Measurements from ENCODE around the gene LCT. TPM values are rescaled to one million over a fixed set of nuclear protein-coding genes. Genes with fewer than 3 reads are reported as not detected.

LCT gene
- total and polyA plus RNA-seq, 2 of the 4 experiments (the other 2 are of a cell fraction) = under 0.01 TPM; not detected in 1

DNA sequence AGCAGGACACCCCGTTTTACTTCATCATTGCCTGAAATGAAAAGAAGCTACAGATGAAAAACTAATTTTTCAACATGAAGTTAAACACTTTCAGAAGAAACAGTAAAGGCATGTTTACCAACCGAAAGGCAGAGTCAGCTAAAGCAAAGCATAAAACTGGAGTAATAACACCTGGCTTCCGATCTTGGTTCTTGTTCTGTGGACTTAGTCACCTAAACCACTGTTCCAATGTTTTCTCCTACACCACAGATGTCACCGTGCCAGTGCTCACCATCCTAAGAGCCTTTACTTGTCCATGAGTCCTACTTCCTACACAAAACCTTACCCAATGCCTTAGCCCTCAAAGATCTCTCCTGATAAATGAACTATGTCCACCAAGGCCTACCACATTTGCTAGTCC lies 25.7 kb upstream of the LCT start:
- no peaks in the 10 kb centered on the region for H3K9me3 ChIP-seq (ENCODE audit: control insufficient read depth, insufficient read depth, low read length)
- H3K23ac ChIP-seq (ENCODE audit: low read depth, low read length) = no peak overlapping the region
- H3K4me3 ChIP-seq (ENCODE audit: insufficient read depth, low read depth, low read length) = no peak overlapping the region
- no peaks in the 10 kb centered on the region for H3K4me1 ChIP-seq (ENCODE audit: control insufficient read depth, insufficient read depth, low read length)
- no peak overlapping the region for H3K27ac ChIP-seq (ENCODE audit: insufficient read depth, low read length)
- no peak for ATAC-seq (ENCODE audit: low read depth)
- H2AK5ac ChIP-seq (ENCODE audit: low read depth, low read length) = no peak overlapping the region
- no CpG with 5 or more reads among the region's 4 CpGs for WGBS, 2 experiments (ENCODE audit: extremely low coverage in 2 of 2, insufficient read length in 1 of 2)
- H3K18ac ChIP-seq (ENCODE audit: low read depth, low read length) = no peak overlapping the region
- no peak for DNase-seq
- no peak overlapping the region for H4K5ac ChIP-seq (ENCODE audit: low read depth, low read length)
- no peak overlapping the region for H2BK15ac ChIP-seq (ENCODE audit: low read depth, low read length)
- in situ Hi-C loops (cut with MboI; ENCODE audit: low sequenced_read_pairs) (no loop called here), intact Hi-C loops (cut with micrococcal nuclease) (no loop called here), dilution Hi-C loops (cut with HindIII; ENCODE audit: low sequenced_read_pairs, unreplicated experiment) (no loop called here)
- peaks cover 5% of the 10 kb centered on the region for H3K9me1 ChIP-seq (ENCODE audit: insufficient read depth, low read length)
- H2BK5ac ChIP-seq (ENCODE audit: low read depth, low read length, poor library complexity, severe bottlenecking) = no peak overlapping the region
- H3K27me3 ChIP-seq (ENCODE audit: control insufficient read depth, insufficient read depth, low read length) = no peaks in the 10 kb centered on the region
- ChIA-PET CTCF (no interaction called here), POLR2A (ENCODE audit: unreplicated experiment) (no interaction called here)
- H2BK120ac ChIP-seq (ENCODE audit: low read depth, low read length) = no peak overlapping the region
- no TSS peak for BruUV-seq (replicated peaks)
- no peak overlapping the region for H4K91ac ChIP-seq (ENCODE audit: insufficient read depth, low read depth, low read length)
- no peaks in the 10 kb centered on the region for H4K20me1 ChIP-seq (ENCODE audit: insufficient read depth, low read length)
- H2AK9ac ChIP-seq (replicated peaks; ENCODE audit: low read depth, low read length, poor library complexity) = no peak overlapping the region
- H2AFZ ChIP-seq (replicated peaks; ENCODE audit: low read length, poor library complexity) = no peak overlapping the region
- H3K14ac ChIP-seq (replicated peaks; ENCODE audit: low read depth, low read length) = no peak overlapping the region
- H4K8ac ChIP-seq (ENCODE audit: low read depth in 2 of 2, low read length in 2 of 2) = no peak overlapping the region
- H3K4me2 ChIP-seq (ENCODE audit: low read depth, low read length) = no peak overlapping the region
- H3K4ac ChIP-seq (ENCODE audit: low read depth, low read length) = no peak overlapping the region
- H2BK20ac ChIP-seq (ENCODE audit: low read depth, low read length) = no peak overlapping the region
- H3K36me3 ChIP-seq (ENCODE audit: control insufficient read depth, insufficient read depth, low read length) = peaks cover 16% of the 10 kb centered on the region
- TF ChIP-seq MAFK (IDR thresholded peaks at IDR 0.05; ENCODE audit: low read depth, low read length) (no peak), MAZ (IDR thresholded peaks at IDR 0.05; ENCODE audit: borderline replicate concordance, low read depth, low read length) (no peak), NFE2L2 (IDR thresholded peaks at IDR 0.05; ENCODE audit: low read depth, low read length) (no peak), CHD1 (IDR thresholded peaks at IDR 0.05; ENCODE audit: low read depth, low read length) (no peak), BHLHE40 (IDR thresholded peaks at IDR 0.05; ENCODE audit: low read depth, low read length) (no peak), FOS (IDR thresholded peaks at IDR 0.05; ENCODE audit: low read depth, low read length) (no peak), CEBPB (IDR thresholded peaks at IDR 0.05; ENCODE audit: low read depth, low read length) (no peak), MXI1 (IDR thresholded peaks at IDR 0.05; ENCODE audit: borderline replicate concordance, low read depth, low read length) (no peak), RAD21 (IDR thresholded peaks at IDR 0.05; ENCODE audit: low read length) (no peak), POLR2A (IDR thresholded peaks at IDR 0.05; ENCODE audit: low read depth, low read length) (no peak), RCOR1 (IDR thresholded peaks at IDR 0.05; ENCODE audit: insufficient replicate concordance, low read length) (no peak)
- TF ChIP-seq, protein P1, sequence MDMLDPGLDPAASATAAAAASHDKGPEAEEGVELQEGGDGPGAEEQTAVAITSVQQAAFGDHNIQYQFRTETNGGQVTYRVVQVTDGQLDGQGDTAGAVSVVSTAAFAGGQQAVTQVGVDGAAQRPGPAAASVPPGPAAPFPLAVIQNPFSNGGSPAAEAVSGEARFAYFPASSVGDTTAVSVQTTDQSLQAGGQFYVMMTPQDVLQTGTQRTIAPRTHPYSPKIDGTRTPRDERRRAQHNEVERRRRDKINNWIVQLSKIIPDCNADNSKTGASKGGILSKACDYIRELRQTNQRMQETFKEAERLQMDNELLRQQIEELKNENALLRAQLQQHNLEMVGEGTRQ (IDR thresholded peaks at IDR 0.05; ENCODE audit: low read depth, low read length) = no peak
- TF ChIP-seq, protein P2, sequence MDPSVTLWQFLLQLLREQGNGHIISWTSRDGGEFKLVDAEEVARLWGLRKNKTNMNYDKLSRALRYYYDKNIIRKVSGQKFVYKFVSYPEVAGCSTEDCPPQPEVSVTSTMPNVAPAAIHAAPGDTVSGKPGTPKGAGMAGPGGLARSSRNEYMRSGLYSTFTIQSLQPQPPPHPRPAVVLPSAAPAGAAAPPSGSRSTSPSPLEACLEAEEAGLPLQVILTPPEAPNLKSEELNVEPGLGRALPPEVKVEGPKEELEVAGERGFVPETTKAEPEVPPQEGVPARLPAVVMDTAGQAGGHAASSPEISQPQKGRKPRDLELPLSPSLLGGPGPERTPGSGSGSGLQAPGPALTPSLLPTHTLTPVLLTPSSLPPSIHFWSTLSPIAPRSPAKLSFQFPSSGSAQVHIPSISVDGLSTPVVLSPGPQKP (IDR thresholded peaks at IDR 0.05; ENCODE audit: borderline replicate concordance, low read depth, low read length) = no peak
- TF ChIP-seq, protein P3, sequence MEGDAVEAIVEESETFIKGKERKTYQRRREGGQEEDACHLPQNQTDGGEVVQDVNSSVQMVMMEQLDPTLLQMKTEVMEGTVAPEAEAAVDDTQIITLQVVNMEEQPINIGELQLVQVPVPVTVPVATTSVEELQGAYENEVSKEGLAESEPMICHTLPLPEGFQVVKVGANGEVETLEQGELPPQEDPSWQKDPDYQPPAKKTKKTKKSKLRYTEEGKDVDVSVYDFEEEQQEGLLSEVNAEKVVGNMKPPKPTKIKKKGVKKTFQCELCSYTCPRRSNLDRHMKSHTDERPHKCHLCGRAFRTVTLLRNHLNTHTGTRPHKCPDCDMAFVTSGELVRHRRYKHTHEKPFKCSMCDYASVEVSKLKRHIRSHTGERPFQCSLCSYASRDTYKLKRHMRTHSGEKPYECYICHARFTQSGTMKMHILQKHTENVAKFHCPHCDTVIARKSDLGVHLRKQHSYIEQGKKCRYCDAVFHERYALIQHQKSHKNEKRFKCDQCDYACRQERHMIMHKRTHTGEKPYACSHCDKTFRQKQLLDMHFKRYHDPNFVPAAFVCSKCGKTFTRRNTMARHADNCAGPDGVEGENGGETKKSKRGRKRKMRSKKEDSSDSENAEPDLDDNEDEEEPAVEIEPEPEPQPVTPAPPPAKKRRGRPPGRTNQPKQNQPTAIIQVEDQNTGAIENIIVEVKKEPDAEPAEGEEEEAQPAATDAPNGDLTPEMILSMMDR (conservative IDR thresholded peaks at IDR 0.05; ENCODE audit: low read depth, low read length) = no peak
- H3K9ac ChIP-seq (ENCODE audit: low read depth, low read length) = no peak overlapping the region
- H3K56ac ChIP-seq (ENCODE audit: extremely low read depth, insufficient read depth, low read length) = no peak overlapping the region
- 0 out of 4 replicates have a peak, but pooled peaks cover 0 to 4% of the 10 kb centered on the region in 2 experiments for H3K79me1 ChIP-seq (ENCODE audit: low read depth in 1 of 2, low read length in 2 of 2)

Measured in IMR-90 (cell line).